Non-pigmented ciliary epithelial cell (primary cell): ENCODE measurements around the gene CYSLTR2.

Source experiments
- DNase-seq: peaks from one replicate; pipeline ENCODE4 v3.0.0-alpha.2; 2010; ENCODE audit warnings: low read depth

CYSLTR2 gene

DNA sequence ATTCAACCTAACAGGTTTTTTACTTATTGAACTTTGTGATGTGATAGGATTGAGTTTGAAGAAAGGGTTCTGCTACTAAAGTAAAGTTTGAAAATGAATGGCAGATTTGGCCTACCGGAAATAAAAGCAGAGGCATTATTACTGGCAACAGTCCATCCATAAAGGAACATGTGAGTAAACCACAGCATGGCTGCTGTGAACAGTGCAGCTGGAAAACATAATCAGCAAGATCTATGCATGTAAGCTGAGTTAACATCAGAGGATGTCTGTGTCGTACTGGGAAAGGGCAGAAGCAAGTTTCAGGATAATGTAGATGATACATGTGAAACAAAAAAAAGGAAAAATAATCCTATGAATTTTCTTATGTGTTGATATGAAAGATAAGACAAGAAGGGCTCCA, 87.6 kb downstream of the CYSLTR2 start:
- DNase-seq: no peak

DNA sequence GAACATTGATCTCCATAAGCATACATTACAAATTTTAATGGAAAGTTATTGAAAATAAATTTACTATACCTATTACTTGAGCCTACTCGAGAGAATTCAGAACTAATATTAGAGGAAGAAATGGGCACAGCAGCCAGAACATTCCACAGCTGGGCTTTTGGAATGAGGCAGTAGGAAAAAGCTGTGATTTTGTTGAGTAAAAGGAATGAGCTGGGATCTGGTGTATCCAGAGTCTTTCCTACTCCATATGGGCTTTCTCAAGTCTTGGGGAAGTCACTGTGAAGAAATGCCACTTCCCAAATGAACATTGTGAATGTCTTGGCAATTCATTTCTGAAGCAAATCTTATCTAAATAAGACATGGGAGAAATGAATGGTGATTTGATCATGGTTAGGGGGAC, 93.1 kb downstream of the CYSLTR2 start:
- DNase-seq: no peak

DNA sequence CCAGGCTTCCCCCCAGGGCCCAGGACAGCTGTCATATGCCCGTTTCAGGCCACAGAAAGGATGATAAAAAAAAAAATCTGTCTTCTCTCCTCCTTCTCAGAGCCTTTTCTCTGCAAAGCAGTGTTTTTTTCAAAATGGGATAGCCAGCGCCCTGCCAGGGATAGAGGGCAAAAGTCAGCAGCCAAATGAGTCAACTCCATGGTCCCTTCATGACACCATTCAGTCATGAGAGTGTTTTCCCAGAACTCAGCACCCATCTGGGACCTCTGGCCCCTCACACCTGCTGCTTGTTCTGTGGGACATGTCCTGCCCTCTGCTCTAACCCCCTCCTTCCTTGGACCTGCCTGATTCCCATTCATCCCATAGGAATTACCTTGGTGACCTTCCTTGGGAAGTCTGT, 95.0 kb downstream of the CYSLTR2 start:
- no peak for DNase-seq

DNA sequence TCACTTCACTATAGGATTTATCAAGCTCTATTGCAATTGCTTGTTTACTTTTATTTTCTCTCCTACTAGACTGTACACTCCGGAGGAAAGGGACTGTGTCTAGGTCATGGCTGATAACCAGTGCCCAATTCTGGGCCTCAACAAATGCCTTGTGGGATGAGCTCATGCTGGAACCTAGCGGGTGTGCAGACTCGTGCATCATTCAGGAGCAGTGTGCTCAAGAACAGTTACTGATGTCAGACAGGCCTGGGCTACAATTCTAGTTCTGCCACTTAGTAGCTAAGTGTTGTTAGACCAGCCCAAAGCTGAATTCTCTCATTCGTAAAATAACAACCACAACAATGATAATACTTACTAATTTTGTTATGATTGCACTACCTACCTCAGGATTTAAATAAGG, 95.4 kb downstream of the CYSLTR2 start:
- no peak for DNase-seq

DNA sequence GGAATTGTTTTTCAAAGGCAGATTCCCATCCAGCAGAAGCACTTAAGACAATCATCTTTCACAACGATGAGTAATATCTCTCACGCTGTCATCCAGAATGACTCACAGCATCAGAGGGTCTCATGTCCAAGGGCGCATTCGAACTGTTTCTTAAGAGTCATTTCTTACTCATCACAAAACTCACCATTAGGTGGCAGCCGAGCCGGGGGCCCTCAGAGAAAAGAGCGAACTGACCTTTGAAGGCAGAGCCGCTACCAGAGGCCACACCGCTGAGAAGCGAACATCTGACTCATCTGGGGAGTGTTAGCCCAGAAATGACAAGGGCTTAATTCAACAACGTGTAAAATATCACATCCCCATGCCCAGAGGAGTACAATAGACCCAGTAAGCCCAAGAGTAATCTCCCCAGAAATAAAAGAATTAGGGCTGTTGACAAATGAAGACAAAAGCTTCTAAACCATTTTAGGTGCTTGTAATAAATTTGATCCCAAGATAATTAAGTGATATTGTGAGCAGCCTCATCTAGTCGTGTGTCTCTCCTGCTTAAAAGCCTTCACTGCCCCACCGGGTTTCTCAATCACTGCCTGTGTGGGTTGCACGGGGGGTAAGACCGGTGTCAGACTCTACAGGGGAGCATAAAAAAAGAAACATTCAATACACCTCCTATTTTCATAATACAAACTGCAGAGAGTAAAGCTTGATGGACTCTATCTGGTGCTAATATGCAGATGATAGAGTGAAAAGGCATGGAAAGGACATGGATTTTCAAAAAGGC, 96.2 kb downstream of the CYSLTR2 start:
- DNase-seq: peak; percentile 93

DNA sequence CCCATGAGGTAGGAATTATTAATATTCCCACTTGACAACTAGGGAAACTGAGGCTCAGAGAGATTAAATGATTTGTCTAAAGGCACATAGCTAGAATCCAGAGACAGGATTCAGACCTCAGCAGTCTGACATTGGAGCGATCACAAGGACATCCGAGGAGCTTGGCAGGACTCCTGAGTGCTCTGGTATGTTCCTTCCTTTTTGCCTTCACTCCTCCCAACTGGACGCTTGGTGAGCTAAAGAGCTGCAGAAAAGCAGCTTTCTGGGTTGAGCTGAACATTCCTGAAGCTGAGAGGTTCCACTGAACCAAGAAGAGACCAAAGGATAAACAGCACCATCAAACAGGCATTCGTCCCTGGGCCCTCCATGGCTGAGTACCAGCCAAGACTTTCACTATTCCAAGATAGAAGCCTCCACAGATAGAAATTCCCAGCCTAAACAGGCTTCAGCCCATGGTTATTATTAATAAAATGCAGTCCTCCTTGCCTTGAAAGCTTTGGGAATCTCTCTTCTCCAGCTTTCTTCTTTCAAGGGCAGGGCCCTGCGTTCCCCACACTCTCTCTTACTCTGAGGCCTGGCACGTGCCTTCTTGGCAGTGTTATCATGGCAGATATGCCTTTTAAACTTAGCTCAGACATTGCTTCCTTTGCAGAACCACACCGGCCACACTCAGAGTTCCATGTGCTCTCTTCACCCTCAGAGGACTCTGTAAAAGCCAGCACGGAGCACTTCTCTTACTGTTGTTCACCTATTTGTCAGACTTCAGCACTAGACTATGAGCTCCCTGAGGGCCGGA, 97.1 kb downstream of the CYSLTR2 start:
- DNase-seq: no peak

DNA sequence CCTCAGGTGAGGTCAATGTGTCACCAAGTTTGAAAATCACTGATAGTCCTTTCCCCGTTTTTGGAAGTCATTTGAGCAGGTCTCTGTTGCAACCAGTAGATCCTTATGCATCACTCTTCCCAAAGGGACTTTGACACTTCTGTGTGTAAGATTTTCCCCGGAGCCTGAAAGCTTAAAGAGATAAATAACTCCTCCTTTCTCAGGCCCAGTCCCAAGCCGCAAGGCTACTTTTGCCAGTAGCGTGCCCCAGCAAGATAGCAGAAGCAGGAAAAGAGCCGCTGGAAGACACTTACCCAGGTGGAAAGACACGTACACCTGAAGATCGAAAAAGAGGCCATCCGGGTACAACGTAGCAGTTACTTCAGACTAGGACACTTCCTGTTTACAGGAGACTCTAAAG, 106.9 kb downstream of the CYSLTR2 start:
- DNase-seq: no peak
